Muscle of leg (tissue), 11 donors: ENCODE measurements around the gene HNMT. TPM values are rescaled to one million over a fixed set of nuclear protein-coding genes. Genes with fewer than 3 reads are reported as not detected.
"Not testable (repeated sequence)": the region's sequence is repeated elsewhere in the genome, so short reads cannot be mapped to it uniquely, and the experiment has no call there.

Experiments
- DNase-seq: peaks from one replicate; pipeline ENCODE4 v3.0.0; 2013
- H3K27ac ChIP-seq: one replicate; pipeline ENCODE4 v1.5.1; 2013; ENCODE audit warnings: mild to moderate bottlenecking, low read length, control low read depth
- H3K27me3 ChIP-seq: one replicate; pipeline ENCODE4 v1.6.1; 2013; ENCODE audit warnings: low read length; ENCODE audit not compliant: control insufficient read depth, insufficient read depth
- H3K36me3 ChIP-seq: one replicate; pipeline ENCODE4 v1.6.1; 2013; ENCODE audit warnings: low read length; ENCODE audit not compliant: control insufficient read depth, insufficient read depth
- H3K4me1 ChIP-seq: one replicate; pipeline ENCODE4 v1.6.1; 2013; ENCODE audit warnings: low read length; ENCODE audit not compliant: control insufficient read depth, insufficient read depth
- H3K4me3 ChIP-seq: one replicate; pipeline ENCODE4 v1.5.1; 2013; ENCODE audit warnings: low read length, control low read depth
- H3K9me3 ChIP-seq: replicated peaks from 2 replicates; pipeline ENCODE4 v1.6.1; 2013; ENCODE audit warnings: low read depth, low read length; ENCODE audit not compliant: control insufficient read depth
- WGBS: methylation state at CpG from one replicate; pipeline ENCODE4 v1.1.5; 2013; ENCODE audit warnings: missing lambda C conversion rate; ENCODE audit not compliant: insufficient coverage; 5-methylcytosine and 5-hydroxymethylcytosine counted together
- polyA plus RNA-seq, 8 donors: library from polyadenylated mRNA; unstranded; fragments of 120-200 nt; gene quantifications; one replicate each; pipeline versions ENCODE4 v1.2.1 to v1.2.3, GENCODE V29; 2013; ENCODE audit warnings: inconsistent platforms in 1 of 8, low replicate concordance in 1 of 8; ENCODE audit not compliant: insufficient read length in 8 of 8, insufficient read depth in 1 of 8
- total RNA-seq: library from RNA; stranded (reverse); fragments of 120-200 nt; gene quantifications from one replicate; pipeline ENCODE4 v1.2.4, GENCODE V29; 2013

Gene HNMT
- total and polyA plus RNA-seq, 9 donors = 16.3 to 37.7 (median 23.5) TPM

DNA sequence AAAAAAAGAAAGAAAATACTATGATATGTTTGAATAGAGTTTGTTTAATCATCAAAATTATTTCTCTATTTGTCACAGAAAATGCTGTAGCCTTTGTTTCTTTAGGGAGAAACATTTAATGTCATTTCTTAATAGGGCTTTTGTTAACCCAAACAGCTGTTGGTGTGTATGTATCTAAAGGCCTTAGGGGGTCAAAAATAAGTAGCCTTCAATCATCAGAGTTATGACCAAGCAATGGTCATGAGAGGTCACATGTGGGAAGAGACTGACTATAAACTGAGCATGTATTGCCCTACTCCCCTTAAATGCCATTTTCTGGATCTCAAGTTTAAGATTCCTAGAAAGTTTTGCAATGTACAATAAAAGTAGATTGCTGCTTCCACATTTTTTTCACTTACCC, 22.7 kb downstream of the HNMT start:
- DNase-seq = no peak
- no peak overlapping the region for H3K27ac ChIP-seq
- H3K9me3 ChIP-seq = peaks cover 7% of the 10 kb centered on the region

DNA sequence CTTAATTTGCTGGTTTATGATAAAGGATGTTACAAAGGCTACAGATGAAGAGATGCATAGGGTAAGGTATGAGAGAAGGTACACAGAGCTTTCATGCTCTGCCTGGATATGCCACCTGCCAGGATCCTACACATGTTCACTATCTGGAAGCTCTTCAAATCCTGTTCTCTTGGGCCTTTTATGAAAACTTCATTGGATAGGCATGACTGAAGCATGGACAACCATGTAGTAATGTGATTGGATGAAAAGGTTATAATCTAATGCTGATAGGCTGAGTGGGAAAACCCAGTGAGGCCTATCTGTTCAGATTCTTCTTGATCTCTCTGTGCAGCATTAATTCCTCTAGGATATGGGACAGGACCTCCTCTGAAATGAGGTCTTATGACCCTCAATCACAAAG, 26.8 kb downstream of the HNMT start:
- Histone ChIP-seq H3K9me3 (peaks cover 23% of the 10 kb centered on the region), H3K27ac (no peak overlapping the region), H3K4me3 (no peak overlapping the region), H3K4me1 (no peaks in the 10 kb centered on the region), H3K27me3 (no peaks in the 10 kb centered on the region), H3K36me3 (no peaks in the 10 kb centered on the region)
- DNase-seq = no peak

More for the DNA sequence above, 22.7 kb downstream of the HNMT start:
- H3K4me3 ChIP-seq = no peak overlapping the region
- no peaks in the 10 kb centered on the region for H3K4me1 ChIP-seq
- H3K27me3 ChIP-seq = no peaks in the 10 kb centered on the region
- H3K36me3 ChIP-seq = no peaks in the 10 kb centered on the region

DNA sequence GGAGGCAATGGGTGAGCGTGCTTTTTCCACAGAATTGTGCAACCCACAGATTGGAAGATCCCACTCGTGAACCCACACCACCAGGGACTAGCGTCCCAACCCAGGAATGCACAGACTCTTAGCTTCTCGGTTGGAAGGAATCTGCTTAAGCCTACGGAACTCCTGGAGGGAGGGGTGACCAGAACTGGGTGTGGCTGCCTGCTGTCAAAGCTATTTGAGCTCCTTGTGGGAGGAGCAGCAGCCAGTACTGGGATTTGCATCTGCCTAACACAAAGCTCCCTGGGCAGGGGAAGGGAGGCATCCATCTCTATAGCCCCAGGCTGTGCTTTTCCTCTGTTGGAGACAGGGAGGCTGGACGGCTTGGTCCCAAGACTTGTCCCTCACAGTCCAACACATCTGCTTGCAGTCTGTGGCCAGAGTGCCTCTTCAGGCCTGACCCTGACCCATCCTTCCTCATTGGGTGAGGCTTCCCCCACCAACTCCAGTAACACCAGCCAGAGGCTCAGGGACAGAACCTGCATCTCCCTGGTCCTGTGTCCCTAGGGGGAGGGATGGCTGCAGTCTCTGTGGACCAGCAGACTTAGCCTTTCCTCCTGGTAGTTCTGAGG, 27.9 kb downstream of the HNMT start:
- no peaks in the 10 kb centered on the region for H3K4me1 ChIP-seq
- peaks cover 23% of the 10 kb centered on the region for H3K9me3 ChIP-seq
- H3K36me3 ChIP-seq = no peaks in the 10 kb centered on the region
- H3K27me3 ChIP-seq = no peaks in the 10 kb centered on the region
- 94% methylated on average over 3 of the region's 6 CpGs for WGBS
- H3K4me3 ChIP-seq = no peak overlapping the region
- H3K27ac ChIP-seq = no peak overlapping the region
- DNase-seq = no peak

DNA sequence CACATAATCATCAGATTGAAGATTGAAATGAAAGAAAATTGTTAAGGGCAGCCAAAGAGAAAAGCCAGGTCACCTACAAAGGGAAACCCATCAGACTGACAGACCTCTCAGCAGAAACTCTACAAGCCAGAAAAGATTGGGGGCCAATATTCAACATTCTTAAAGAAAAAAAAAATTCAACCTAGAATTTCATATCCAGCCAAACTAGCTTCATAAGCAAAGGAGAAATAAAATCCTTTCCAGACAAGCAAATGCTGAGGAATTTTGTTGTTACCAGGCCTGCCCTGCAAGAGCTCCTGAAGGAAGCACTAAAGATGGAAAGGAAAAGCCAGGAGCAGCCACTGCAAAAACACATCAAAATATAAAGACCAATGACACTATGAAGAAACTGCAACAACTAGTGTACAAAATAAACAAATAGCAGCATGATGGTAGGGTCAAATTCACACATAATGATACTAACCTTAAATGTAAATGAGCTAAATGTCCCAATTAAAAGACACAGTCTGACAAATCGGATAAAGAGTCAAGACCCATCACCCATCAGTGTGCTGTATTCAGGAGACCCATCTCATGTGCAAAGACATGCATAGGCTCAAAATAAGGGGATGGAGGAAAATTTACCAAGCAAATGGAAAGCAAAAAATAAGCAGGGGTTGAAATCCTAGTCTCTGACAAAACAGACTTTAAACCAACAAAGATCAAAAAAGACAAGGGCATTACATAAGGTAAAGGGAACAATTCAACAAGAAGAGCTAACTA, 29.6 kb downstream of the HNMT start:
- not testable (repeated sequence) for H3K27ac ChIP-seq, H3K4me1 ChIP-seq, H3K36me3 ChIP-seq, H3K4me3 ChIP-seq, DNase-seq, H3K27me3 ChIP-seq
- peaks cover 23% of the 10 kb centered on the region for H3K9me3 ChIP-seq
- no CpG with 5 or more reads among the region's 1 CpG for WGBS

DNA sequence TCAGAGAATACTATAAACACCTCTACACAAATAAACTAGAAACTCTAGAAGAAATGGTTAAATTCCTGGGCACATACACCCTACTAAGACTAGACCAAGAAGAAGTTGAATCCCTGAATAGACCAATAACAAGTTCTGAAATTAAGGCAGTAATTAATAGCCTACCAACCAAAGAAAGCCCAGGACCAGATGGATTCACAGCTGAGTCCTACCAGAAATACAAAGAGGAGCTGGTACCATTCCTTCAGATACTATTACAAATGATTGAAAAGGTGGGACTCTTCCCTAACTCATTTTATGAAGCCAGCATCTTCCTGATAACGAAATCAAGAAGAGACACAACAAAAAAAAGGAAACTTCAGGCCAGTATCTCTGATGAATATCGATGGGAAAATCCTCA, 31.1 kb downstream of the HNMT start:
- 100% methylated on average over 1 of the region's 2 CpGs for WGBS
- H3K36me3 ChIP-seq, H3K27me3 ChIP-seq, H3K4me1 ChIP-seq, DNase-seq, H3K4me3 ChIP-seq, H3K27ac ChIP-seq: not testable (repeated sequence)
- peaks cover 21% of the 10 kb centered on the region for H3K9me3 ChIP-seq

DNA sequence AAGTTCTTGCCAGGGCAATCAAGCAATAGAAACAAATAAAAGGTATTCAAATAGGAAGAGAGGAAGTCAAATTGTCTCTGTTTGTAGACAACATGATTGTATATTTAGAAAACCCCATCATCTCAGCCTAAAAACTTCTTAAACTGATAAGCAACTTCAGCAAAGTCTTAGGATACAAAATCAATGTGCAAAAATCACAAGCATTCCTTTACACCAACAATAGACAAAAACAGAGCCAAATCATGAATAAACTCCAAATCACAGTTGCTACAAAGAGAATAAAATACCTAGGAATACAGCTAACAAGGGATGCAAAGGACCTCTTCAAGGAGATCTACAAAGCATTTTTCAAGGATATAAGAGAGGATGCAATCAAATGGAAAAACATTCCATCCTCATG, 31.9 kb downstream of the HNMT start:
- H3K27me3 ChIP-seq, H3K4me1 ChIP-seq, H3K27ac ChIP-seq, H3K4me3 ChIP-seq, DNase-seq, H3K36me3 ChIP-seq: not testable (repeated sequence)
- peaks cover 21% of the 10 kb centered on the region for H3K9me3 ChIP-seq

DNA sequence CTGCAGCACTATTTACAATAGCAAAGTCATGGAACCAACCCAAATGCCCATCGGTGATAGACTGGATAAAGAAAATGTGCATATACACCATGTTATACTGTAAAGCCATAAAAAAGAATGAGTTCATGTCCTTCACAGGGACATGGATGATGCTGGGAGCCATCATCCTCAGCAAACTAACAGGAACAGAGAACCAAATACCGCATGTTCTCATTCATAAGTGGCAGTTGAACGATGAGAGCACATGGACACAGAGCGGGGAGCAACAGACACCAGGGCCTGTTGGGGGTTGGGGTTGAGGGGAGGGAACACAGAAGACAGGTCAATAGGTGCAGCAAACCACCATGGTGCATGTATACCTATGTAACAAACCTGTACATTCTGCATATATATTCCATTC, 33.5 kb downstream of the HNMT start:
- H3K9me3 ChIP-seq = peaks cover 11% of the 10 kb centered on the region
- H3K36me3 ChIP-seq = no peaks in the 10 kb centered on the region
- DNase-seq = no peak
- H3K4me1 ChIP-seq = no peaks in the 10 kb centered on the region
- no peaks in the 10 kb centered on the region for H3K27me3 ChIP-seq
- H3K27ac ChIP-seq = no peak overlapping the region
- 100% methylated on average over 1 of the region's 4 CpGs for WGBS
- H3K4me3 ChIP-seq = no peak overlapping the region

DNA sequence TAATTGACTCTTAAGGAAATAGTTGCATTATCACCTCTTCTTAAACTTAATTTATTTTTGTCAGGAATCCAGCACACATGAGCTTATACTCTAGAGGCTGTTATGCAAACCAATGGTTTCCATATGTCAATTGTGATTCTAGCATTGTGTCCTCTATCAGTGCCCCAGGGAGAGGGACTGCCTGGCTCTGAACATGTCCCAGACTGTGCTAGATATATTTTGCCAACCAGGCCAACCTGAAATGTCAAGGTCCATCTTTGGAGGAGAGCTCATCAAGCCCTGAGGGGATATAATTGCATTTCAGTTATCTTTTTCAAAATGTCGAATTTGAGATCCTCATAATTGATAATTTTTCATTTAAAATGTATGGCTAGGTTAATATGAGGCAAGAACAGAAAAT, 34.2 kb downstream of the HNMT start:
- Histone ChIP-seq H3K27me3 (no peaks in the 10 kb centered on the region), H3K27ac (no peak overlapping the region), H3K4me1 (no peaks in the 10 kb centered on the region), H3K4me3 (no peak overlapping the region), H3K36me3 (no peaks in the 10 kb centered on the region), H3K9me3 (peaks cover 6% of the 10 kb centered on the region)
- no CpG with 5 or more reads among the region's 1 CpG for WGBS
- no peak for DNase-seq

DNA sequence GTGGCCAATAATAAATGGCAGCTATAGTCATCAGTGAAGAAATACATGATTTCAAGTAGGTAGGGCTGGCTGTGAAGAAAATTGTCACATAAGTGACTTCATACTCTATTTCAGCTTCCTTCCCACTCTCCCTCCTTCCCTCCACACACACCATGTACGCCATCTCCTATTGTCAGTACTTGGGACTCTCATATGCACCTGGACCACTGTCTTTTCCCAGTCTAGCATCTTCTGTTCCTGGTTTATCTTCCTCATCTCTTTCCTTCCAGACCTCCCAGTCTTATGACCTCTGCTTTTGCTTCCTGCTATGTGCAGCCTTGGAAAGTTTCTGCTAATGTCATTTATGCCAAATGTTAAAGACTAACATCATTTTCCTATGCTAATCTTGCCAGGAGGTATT, 35.0 kb downstream of the HNMT start:
- no peaks in the 10 kb centered on the region for H3K4me1 ChIP-seq
- no peak overlapping the region for H3K4me3 ChIP-seq
- WGBS = 90% methylated on average over 1 of the region's 1 CpG

DNA sequence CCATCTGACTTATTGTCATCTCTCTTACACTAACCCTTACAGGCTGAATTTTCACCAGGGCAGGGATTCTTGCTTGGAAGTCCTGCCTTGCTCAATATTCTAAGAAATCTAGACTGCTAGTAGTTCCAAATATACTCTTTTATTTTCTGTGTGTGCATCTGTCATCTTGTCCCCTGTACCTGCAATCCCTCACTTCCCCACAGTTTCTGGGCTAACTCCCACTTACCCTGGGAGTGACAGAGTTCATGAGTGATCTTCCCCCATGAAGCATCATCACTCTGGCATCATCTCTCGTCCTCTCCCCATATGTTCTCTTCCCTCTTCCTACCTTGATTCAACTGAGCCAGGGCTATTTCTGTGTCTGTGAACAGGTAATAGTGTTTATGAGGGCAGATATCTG, 35.7 kb downstream of the HNMT start:
- Histone ChIP-seq H3K4me1 (no peaks in the 10 kb centered on the region), H3K4me3 (no peak overlapping the region), H3K27me3 (no peaks in the 10 kb centered on the region), H3K27ac (no peak overlapping the region), H3K36me3 (no peaks in the 10 kb centered on the region), H3K9me3 (no peaks in the 10 kb centered on the region)
- DNase-seq = no peak
- WGBS = no CpG with 5 or more reads among the region's 1 CpG

More for the DNA sequence above, 35.0 kb downstream of the HNMT start:
- no peaks in the 10 kb centered on the region for H3K36me3 ChIP-seq
- H3K27me3 ChIP-seq = no peaks in the 10 kb centered on the region
- DNase-seq = no peak
- no peak overlapping the region for H3K27ac ChIP-seq
- H3K9me3 ChIP-seq = no peaks in the 10 kb centered on the region

DNA sequence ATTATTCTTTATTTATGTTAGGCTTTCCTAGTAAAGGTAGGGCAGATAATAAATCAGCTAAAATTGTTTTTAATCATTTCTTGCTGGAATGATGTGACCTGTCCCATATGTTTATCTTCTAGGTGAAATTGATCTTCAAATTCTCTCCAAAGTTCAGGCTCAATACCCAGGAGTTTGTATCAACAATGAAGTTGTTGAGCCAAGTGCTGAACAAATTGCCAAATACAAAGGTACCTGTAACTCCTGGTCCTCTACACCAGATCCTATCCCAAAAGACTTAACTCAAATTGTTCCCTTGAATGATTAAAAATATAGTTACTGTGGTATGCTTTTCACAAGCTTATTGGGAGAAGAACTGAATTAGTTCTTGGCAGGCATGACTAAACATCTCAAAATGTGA, 36.5 kb downstream of the HNMT start:
- no peaks in the 10 kb centered on the region for H3K9me3 ChIP-seq
- H3K27me3 ChIP-seq = no peaks in the 10 kb centered on the region
- H3K4me1 ChIP-seq = no peaks in the 10 kb centered on the region
- H3K4me3 ChIP-seq = no peak overlapping the region
- DNase-seq = no peak
- H3K27ac ChIP-seq = no peak overlapping the region
- H3K36me3 ChIP-seq = no peaks in the 10 kb centered on the region
